GM20431 (cell line): ENCODE results near the gene SUCLG2.
"Not testable (repeated sequence)": the region's sequence is repeated elsewhere in the genome, so short reads cannot be mapped to it uniquely, and the experiment has no call there.

ENCODE experiments used
- in situ Hi-C: fragments of 300-500 bp; cut with MseI, MboI; formaldehyde crosslinking; loops from one replicate; pipeline ENCODE4 v1.15.0; 2020; ENCODE audit warnings: low sequenced_read_pairs; ENCODE audit not compliant: unreplicated experiment

The SUCLG2 gene

DNA sequence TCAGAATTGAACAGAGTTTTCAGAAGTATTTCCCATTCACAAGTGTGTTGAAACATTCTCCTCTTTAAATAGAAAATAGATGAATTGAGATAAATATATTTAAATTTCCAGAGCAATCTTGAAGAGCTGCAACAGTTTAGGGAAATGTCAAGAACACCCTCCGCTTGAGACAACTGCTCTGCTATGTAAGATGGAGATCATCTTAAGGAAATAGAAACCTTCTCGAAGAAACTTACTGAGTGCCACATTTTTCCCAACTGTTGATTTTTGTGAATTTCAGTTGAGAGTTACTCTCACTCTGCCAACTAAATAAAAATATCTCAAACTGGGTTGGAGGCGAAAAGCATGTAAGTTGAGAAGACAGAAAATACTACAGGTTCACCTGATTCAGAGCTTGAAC, 78.0 kb downstream of the SUCLG2 start:
- in situ Hi-C loops: no loop called here

DNA sequence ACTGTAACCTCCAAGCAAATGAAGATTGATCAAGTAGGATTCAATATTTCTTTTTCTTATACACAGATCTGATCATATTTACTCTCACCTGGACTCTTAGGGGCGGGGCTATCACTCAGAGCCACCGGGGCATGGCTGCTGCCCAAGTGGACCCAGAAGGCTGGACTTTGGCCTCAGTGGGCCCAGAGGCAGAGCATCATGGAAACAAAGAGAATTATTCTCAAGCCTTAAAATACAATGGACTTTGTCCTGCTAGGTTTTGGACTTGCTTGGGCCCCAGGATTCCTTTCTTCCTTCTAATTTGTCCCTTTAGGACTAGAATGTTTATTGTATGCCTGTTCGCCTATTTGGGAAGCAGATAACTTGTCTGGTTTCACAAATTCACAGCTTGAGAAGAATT, 85.1 kb downstream of the SUCLG2 start:
- in situ Hi-C loops: no loop called here

DNA sequence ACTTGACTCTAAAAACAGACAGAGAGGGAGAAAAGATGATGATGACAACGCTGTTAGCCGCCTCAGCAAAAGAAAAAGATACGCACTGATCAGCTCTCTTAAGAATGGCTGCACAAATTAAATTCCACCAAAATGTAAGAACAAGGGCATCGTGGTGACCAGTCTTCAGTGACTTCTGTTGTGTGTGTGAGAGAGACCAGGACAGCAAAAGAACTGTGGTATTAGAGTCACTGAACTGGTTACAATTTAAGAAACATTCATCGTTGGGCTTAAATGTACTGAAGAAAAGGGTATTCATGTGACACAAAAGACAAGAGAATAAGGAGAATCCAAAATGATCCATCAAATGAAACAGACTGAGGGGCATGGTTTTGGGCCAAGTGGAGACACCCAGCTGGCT, 86.5 kb downstream of the SUCLG2 start:
- in situ Hi-C loops: no loop called here

DNA sequence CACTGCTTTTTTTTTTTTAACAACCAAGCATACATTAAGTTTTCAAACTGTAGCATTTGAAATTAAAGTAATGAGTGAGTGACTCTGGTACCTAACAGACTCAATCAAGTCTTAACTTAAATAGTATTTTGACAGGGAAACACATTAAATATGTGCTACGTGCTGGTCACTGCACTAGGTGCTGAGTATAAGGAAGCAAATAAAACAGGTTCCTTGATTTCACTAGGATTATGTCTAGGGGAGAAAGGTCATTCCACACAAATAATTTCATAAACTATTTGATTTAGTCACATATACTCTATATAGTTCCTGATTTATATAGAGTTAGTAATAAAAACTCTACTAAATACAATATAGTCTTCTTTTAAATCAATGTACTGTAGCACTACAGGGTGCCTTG, 89.4 kb downstream of the SUCLG2 start:
- in situ Hi-C loops: no loop called here

DNA sequence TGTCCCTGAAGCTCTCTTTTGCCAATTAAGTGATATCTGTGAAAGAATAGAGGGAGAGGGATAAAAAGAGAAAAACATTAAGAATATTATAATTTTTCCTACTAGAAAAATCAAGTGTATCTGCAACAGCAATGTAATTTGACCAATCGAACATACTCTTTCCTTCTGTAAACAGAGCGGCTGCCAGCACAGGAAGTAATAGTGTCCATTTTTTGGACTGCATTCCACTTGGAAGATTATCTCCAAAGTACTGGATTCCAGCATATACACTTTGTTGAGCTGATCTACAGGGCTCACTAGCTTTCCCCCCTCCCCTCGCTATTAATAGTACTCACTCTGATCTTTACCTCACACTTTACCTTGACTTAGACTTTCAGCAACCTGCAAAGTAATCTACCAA, 90.4 kb downstream of the SUCLG2 start:
- in situ Hi-C loops: no loop called here

DNA sequence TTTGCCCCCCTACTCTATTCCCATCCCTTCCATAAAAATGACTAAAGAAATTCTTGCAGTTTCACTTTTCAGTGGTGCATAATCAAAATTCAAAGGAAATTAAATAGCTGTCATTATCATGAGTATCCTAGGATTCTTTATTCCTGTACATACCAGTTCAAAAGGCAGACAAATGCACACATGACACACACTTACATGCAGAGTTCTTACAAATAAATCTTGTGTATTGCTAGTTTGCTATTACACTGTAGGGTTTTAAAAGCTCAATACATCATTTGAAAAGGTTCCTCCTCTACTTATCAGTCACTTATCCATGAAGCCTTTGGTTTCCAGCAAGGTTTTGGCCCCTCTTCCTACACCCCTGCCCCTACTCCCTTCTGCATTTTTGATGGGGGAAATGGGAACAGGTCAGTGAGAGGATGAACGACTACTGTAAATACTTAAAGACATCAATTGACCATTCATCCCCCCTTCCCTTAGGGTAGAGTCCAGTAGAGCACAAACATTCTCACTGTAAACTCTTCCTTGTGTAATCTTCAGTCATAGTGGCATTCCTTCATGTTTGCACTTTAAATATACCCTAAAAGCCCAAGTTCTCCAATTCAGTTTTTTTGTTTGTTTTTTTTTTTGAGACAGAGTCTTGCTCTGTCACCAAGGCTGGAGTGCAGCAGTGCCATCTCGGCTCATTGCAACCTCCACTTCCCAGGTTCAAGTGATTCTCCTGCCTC, 92.6 kb downstream of the SUCLG2 start:
- in situ Hi-C loops: no loop called here

DNA sequence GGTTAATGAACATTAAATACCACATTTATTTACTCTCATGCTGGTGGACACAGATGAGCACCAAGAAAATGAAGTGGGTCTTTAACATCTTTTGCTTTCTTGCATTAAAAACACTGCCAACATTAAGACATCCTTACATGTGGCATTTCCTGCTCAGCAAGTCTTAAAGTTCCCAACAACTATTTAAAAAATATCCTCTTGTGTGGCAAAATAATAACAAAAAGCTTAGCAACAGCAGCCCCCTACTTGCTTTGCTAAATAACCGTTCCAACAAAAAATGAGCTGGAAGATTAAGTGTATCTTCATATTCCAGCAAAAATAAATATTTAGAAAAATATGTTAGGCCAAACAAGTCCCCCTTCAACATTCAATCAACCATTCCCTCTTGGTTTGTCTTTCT, 93.1 kb downstream of the SUCLG2 start:
- in situ Hi-C loops: no loop called here

DNA sequence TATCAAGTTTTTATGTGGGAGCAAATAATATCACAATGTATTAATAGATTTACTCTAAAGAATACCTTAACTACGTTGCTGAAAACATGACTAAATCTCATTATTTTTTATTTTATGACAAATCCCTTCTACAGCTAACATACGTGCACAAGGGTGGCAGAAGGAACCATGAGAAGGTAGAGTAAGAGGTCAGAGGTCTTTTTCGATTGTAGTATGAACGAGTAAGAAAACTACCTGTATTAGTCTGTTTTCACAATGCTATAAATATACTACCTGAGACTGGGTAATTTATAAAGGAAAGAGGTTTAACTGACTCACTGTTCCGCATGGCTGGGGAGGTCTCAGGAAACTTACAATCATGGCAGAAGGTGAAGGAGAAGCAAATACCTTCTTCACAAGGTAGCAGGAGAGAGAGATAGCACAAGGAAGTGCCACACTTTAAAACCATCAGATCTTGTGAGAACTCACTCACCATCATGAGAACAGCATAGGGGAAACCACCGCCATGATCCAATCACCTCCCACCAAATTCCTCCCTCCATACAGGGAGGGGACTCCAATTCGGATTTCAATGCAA, 95.3 kb downstream of the SUCLG2 start:
- in situ Hi-C loops: no loop called here

DNA sequence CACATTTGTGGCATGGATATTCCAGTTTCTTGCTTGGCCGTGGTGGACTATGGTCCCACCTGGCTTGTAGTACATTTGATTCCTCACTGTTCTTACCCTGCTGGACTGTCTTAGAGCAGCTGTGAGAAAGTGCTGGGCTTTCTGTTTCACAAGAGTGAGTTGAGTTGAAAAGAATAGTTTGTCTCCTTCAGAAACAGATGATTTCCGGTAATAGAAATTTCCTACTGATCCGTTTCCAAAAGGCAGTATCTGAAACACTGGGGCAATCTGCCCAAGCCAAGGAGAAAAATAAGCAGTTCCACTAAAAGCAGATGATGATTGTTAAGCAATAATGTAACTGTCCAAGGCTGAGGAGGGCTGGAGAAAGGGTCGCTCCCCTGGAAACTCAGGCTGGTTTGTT, 96.0 kb downstream of the SUCLG2 start:
- in situ Hi-C loops: no loop called here

DNA sequence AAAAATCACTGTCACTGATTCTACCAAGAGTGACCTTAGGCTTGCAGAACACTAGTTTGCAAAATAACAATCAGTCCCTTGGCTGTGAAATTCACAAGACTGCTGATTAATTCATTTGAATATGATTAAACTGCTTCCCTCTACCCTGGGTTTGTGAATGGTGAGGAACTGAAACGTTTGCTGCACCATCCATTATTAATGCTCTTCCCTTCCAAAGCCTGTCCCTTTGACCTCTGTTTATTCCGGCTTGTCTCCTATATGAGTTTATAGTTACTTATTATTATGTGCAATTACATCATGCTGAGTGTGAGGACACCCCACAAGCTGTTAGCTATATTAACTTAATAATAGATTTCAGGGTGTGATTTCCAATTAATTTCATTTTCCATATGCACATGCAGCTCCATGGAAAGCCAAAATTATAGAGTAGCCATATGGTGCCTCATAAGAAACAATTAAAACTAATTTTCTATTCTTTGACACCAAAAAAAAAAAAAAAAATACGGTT, 96.5 kb downstream of the SUCLG2 start:
- in situ Hi-C loops: no loop called here

DNA sequence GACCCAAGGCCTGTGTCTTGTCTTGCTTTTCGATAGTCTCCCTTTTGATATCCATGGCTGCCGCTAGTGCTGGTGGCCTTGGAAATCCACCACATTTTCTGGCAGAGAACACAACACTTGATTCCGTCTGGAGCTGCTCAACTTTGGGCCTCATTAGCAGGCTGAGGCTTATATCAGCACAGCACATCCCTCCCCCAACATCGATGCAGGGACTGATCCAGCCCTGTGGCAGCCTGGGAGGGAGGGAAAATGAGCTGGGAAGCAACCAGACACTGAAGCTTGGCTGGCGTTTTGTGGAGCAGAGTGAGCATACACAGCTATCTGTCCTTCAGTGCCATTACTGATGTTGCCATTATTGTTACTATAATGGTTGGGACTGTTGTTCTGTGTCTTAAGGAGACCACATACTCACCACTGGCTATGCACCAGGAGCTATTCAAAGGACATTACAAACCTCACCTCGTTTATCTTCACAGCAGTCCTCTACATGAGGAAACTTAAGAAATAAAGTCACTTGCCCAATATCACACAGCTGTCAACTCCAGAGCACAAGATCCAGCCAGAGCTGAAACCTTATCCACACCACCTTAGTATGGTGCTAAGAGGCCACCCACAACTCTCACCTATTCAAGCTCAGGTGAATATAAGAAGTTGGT, 102.9 kb downstream of the SUCLG2 start:
- in situ Hi-C loops: no loop called here

DNA sequence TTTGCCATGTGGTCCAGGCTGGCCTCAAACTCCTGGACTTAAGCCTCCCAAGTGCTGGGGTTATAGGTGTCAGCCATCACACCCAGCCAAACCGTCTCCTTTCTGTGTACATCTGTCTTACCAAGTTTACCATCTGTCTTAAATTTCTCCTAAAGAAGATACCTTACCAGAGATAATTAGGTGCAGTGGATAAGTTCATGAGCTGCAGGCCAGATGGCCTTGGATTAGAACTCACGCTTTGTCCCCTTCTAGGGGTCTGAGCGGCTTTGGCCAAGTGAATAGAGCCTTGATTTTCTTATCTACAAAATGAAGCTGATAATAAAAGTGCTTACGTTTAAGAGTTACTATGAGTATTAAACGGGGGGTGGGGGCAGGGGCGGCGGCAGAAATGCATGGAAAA, 103.9 kb downstream of the SUCLG2 start:
- in situ Hi-C loops: no loop called here

DNA sequence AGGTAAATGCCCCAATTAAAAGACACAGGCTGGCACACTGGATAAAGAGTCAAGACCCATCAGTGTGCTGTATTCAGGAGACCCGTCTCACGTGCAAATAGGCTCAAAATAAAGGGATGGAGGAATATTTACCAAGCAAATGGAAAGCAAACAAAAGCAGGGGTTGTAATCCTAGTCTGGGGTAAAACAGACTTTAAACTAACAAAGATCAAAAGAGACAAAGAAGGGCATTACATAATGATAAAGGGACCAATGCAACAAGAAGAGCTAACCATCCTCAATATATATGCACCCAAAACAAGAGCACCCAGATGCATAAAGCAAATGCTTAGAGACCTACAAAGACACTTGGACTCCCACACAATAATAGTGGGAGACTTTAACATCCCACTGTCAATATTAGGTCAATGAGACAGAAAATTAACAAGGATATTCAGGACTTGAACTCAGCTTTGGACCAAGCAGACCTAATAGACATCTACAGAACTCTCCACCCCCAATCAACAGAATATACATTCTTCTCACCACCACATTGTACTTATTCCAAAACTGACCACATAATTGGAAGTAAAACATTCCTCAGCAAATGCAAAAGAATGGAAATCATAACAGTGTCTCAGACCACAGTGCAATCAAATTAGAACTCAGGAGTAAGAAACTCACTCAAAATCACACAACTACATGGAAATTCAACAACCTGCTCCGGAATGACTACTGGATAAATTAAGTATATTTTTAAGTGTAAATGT, 111.7 kb downstream of the SUCLG2 start:
- in situ Hi-C loops: not testable (repeated sequence)

DNA sequence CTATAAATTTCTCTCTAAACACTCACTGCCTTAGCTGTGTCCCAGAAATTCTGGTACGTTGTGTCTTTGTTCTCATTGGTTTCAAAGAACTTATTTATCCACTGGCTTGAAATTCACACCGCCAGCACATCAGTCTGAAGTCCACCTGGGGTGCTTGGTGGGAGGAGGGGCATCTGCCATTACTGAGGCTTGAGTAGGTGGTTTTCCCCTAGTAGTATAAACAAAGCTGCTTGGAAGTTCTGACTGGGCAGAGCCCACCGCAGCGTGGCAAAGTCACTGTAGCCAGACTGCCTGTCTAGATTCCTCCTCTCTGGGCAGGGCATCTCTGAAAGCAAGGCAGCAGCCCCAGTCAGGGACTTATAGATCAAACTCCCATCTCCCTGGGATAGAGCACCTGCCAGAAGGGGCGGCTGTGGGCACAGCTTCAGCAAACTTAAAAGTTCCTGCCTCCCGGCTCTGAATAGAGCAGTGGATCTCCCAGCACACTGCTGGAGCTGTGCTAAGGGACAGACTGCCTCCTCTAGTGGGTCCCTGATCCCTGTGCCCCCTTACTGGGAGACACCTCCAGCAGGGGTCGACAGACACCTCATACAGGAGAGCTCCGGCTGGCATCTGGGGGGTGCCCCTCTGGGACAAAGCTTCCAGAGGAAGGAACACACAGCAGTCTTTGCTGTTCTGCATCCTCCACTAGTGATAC, 114.1 kb downstream of the SUCLG2 start:
- in situ Hi-C loops: no loop called here

DNA sequence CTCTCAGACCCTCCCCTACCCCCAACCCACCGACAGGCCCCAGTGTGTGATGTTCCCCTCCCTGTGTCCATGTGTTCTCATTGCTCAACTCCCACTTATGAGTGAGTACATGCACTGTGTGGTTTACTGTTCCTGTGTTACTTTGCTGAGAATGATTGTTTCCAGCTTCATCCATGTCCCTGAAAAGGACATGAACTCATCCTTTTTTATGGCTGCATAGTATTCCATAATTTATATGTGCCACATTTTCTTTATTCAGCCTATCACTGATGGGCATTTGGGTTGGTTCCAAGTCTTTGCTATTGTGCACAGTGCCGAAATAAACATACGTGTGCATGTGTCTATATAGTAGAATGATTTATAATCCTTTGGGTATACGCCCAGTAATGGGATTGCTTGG, 117.2 kb downstream of the SUCLG2 start:
- in situ Hi-C loops: not testable (repeated sequence)

DNA sequence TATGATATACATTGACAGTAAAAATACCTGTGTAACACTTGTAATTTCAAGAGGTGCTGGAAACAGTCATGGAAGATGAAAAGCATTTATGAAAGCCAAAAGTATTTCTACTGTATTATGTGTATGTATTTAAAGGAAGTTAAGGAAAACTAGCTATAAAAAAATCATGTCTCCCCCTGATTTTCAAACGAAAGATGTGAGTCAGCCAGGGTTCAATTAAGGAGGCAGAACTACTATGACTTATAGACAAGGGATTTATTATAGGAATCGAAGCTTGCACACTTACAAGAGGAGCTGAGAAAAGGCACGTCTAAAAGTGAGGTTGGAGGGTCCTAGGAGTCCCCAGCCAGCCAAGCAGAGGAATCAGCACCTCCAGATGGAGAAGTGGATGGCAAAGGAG, 119.4 kb downstream of the SUCLG2 start:
- in situ Hi-C loops: no loop called here

DNA sequence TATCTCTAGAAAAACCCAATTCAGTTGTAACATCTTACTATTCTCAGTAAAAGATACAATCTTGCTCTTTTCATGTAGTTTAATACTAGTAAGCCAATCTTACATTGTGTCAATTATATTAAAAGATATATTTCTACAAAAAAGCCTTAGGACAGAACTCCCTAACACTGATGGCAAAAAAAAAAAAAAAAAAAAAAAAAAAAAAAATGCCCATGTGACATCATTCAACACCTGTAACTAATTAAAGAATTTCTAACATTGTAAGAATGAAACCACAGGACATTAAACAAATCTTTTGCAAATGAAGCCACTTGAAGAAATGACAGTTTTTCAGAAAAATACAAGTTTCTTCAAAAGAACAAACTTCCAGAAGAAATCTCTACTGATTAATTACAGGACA, 119.8 kb downstream of the SUCLG2 start:
- in situ Hi-C loops: no loop called here

DNA sequence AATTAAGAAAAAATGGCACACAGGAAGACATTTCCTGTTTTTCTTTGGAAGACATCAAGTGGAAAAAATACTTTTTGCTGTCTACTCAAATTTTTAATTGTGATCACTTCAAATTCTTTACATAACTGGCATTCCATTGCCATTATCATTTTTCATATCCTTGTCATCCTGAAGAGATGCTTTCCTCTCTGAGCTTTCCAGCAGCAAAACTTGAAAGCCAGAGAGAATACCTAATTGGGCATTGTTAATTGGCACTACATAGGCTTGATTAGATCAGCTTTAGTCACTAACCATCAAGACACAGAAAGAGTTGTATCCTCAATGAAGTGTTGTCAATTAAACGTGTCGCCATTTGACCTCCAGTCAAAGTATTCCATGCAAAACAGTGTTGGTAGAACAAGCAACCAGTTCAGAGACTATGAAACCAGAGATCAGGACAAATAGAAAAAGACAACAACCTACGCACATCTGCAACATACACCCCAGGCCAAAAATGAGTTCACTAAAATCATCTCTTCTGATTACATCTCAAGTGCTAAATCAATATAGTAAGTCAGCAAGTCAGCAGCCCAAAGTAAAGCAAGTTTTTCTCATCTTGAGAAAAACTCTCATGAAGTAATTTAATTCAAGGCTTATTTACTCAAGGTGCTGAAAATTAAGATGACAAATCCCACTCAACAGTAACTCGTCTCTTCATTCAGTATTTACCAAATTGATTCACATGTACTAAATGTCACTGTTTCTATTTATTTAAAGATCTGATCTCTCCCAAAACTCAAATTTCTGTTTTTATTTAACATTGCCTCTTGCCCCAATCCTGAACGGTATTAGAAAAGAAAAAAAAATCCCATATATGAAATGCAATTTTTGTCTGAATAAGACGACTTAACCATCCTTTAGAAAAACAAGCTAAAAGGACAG, 123.0 kb downstream of the SUCLG2 start:
- in situ Hi-C loops: no loop called here

DNA sequence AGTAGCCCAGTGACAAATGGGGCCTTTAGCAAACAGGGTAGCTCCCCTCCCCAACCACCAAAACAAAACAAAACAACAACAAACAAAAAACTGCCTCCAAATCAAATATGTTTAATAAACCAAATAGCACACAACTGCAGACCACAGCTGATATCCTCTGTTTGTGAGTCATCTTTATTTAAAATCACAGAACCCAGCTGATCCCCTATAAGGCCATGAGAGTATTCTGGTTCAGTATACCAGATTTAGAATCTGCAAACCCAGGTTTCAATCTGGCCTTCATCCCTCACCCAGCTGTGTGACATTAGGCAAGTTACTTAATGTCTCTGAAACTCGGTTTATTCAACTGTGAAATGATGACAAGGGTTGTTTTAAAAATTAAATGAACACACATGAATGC, 124.5 kb downstream of the SUCLG2 start:
- in situ Hi-C loops: no loop called here
